AG04449 (cell line): Measurements from ENCODE around the gene TGM4.

Source experiments
- CTCF ChIA-PET: fragments of 350-600 bp; formaldehyde crosslinking; extraction: SDS; loops from one replicate; lab custom pipeline; 2021; ENCODE audit warnings: antibody characterized with exemption; lab: Yijun Ruan, JAX
- POLR2A ChIA-PET: fragments of 400-600, 350-600 bp; formaldehyde crosslinking; extraction: SDS; loops from one replicate; lab custom pipeline; 2020; ENCODE audit warnings: antibody characterized with exemption, inconsistent platforms; lab: Yijun Ruan, JAX
- DNase-seq: peaks from one replicate; pipeline ENCODE4 v3.0.0-alpha.2; 2010; ENCODE audit warnings: low read depth, low spot score
- H3K4me3 ChIP-seq: 2 replicates; pipeline ENCODE4 v1.5.1; 2011; ENCODE audit warnings: low read depth, mild to moderate bottlenecking, control low read depth, low read length
- TF ChIP-seq, protein P1 (sequence below): IDR thresholded peaks from one replicate; pipeline ENCODE4 v1.5.1; 2011; ENCODE audit warnings: mild to moderate bottlenecking, moderate library complexity, low read length, control low read depth, inconsistent platforms; ENCODE audit not compliant: insufficient read depth; ENCODE audit errors: missing control alignments

Gene TGM4

DNA sequence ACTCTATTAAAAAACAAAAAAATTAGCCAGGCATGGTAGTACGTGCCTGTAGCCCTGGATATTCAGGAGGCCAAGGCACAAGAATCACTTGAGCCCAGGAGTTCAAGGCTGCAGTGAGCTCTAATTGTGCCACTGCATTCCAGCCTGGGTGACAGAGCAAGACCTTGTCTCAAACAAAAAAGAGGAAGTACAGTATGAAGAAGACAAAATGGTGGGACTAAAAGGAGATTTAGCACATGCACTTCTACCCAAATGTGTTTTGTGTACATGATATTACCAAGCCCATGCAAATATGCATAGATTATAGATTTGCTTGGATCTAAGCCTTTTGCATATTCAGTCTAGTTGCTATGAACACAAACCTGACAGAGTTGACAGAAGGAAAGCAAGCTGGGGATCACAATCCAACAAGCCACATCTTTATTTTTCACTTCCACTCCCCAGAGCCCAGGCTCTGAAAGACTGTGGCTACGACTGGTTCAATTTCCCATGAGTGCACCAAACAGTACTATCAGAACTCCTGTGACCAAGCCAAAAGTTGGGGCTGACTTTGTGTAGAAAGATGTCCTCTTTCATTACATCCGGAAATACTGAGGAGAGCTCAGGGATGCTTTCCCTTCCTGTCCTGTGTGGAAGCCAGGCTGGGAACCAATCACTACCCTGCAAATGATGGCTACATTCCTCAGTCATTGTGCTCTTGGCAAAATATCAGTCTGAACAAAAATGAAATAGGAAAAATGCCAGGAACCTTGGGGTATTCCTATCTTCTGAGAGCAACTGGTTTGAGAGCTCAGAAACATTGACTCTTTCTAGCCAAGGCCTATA, 49.4 kb downstream of the TGM4 start:
- peak; percentile 21 for DNase-seq
- ChIA-PET CTCF (interaction anchor here (0.6 to 7.3 kb wide), 8 partner anchors 10 to 576 kb away, joined by 3 to 71 read pairs (median 4); no protein-coding TSS in a partner anchor), POLR2A (no interaction called here)
- no peak overlapping the region for H3K4me3 ChIP-seq
- TF ChIP-seq, protein P1, sequence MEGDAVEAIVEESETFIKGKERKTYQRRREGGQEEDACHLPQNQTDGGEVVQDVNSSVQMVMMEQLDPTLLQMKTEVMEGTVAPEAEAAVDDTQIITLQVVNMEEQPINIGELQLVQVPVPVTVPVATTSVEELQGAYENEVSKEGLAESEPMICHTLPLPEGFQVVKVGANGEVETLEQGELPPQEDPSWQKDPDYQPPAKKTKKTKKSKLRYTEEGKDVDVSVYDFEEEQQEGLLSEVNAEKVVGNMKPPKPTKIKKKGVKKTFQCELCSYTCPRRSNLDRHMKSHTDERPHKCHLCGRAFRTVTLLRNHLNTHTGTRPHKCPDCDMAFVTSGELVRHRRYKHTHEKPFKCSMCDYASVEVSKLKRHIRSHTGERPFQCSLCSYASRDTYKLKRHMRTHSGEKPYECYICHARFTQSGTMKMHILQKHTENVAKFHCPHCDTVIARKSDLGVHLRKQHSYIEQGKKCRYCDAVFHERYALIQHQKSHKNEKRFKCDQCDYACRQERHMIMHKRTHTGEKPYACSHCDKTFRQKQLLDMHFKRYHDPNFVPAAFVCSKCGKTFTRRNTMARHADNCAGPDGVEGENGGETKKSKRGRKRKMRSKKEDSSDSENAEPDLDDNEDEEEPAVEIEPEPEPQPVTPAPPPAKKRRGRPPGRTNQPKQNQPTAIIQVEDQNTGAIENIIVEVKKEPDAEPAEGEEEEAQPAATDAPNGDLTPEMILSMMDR, result no peak

GRCh38 chr3:44924457-44925084, 50.2 kb downstream of the TGM4 start:
- ChIA-PET POLR2A (no interaction called here), CTCF (interaction anchor here (1.0 to 7.3 kb wide), 5 partner anchors 9 to 392 kb away, joined by 3 to 71 read pairs (median 3); no protein-coding TSS in a partner anchor)
- no peak overlapping the region for H3K4me3 ChIP-seq
- no peak for DNase-seq
- TF ChIP-seq, protein P1, result no peak

GRCh38 chr3:44926172-44926571, 51.8 kb downstream of the TGM4 start:
- CTCF ChIA-PET, result interaction anchor here (7.3 kb wide), 1 partner anchor 12 kb away, joined by 71 read pairs; no protein-coding TSS in a partner anchor
- POLR2A ChIA-PET, result no interaction called here
- no peak overlapping the region for H3K4me3 ChIP-seq
- DNase-seq, result no peak
- TF ChIP-seq, protein P1, result no peak

DNA sequence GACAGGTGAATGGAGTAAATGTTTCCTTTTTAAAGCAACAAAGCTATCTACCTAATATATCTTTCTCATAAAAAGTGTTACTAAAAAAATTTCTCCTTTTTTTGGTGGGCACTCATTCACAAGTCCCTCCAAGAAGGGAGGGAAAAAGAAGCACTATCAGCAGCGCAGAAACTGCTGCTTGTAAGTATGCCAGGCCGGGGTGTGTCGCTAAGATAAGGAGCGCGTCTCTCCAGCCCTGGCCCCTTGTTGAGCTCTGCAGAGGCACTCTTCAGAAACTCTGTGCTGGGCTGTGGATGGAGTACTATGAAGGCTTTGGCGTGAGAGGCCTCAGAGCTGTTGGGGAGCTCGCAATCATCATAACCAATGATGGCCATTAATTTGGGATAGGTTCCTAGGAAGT, 52.5 kb downstream of the TGM4 start:
- TF ChIP-seq, protein P1, result no peak
- no peak overlapping the region for H3K4me3 ChIP-seq
- ChIA-PET POLR2A (no interaction called here), CTCF (interaction anchor here (1.0 to 7.3 kb wide), 3 partner anchors 11 to 18 kb away, joined by 3 to 71 read pairs (median 3); no protein-coding TSS in a partner anchor)
- no peak for DNase-seq

- no peak overlapping the region for H3K4me3 ChIP-seq
- DNase-seq, result no peak
- TF ChIP-seq, protein P1, result no peak
- ChIA-PET CTCF (interaction anchor here (1.0 to 7.3 kb wide), 3 partner anchors 11 to 17 kb away, joined by 3 to 71 read pairs (median 3); no protein-coding TSS in a partner anchor), POLR2A (no interaction called here)
These were observed 53.0 kb downstream of the TGM4 start for GRCh38 chr3:44927371-44927770.

- TF ChIP-seq, protein P1, result no peak
- no peak for DNase-seq
- POLR2A ChIA-PET, result no interaction called here
- H3K4me3 ChIP-seq, result no peak overlapping the region
- CTCF ChIA-PET, result interaction anchor here (7.3 kb wide), 1 partner anchor 16 kb away, joined by 71 read pairs; no protein-coding TSS in a partner anchor
These were observed 55.4 kb downstream of the TGM4 start for GRCh38 chr3:44929782-44930181.
